Endothelial cell (in vitro differentiated cells): ENCODE data around the gene MAD1L1. TPM values are rescaled to one million over a fixed set of nuclear protein-coding genes. Genes with fewer than 3 reads are reported as not detected.

Experiments used
- DNase-seq: peaks from one replicate; pipeline ENCODE4 v3.0.0; 2021; ENCODE audit warnings: low spot score
- H3K27ac Mint-ChIP-seq: one replicate; pipeline ENCODE4 v1.8.0; 2021; ENCODE audit warnings: mixed read lengths, inconsistent platforms; ENCODE audit not compliant: unreplicated experiment
- H3K27me3 Mint-ChIP-seq: one replicate; pipeline ENCODE4 v1.8.0; 2021; ENCODE audit warnings: mild to moderate bottlenecking, moderate library complexity, mixed read lengths, inconsistent platforms; ENCODE audit not compliant: unreplicated experiment
- H3K36me3 Mint-ChIP-seq: one replicate; pipeline ENCODE4 v1.8.0; 2021; ENCODE audit warnings: mild to moderate bottlenecking, low read depth, mixed read lengths, inconsistent platforms; ENCODE audit not compliant: unreplicated experiment
- H3K4me1 Mint-ChIP-seq: one replicate; pipeline ENCODE4 v1.8.0; 2021; ENCODE audit warnings: mild to moderate bottlenecking, mixed read lengths, inconsistent platforms; ENCODE audit not compliant: unreplicated experiment
- H3K4me3 Mint-ChIP-seq: one replicate; pipeline ENCODE4 v1.8.0; 2021; ENCODE audit warnings: mild to moderate bottlenecking, mixed read lengths, inconsistent platforms; ENCODE audit not compliant: unreplicated experiment
- H3K9me3 Mint-ChIP-seq: one replicate; pipeline ENCODE4 v1.8.0; 2021; ENCODE audit warnings: mixed read lengths, inconsistent platforms; ENCODE audit not compliant: unreplicated experiment
- CTCF ChIP-seq: fragments of 200-600 bp; sonication (generic); IDR thresholded peaks from one replicate; pipeline ENCODE4 v1.5.0; 2021; ENCODE audit warnings: antibody characterized with exemption; ENCODE audit not compliant: unreplicated experiment
- total RNA-seq: library from RNA; stranded (reverse); fragmentation: NEBNext Ultra II Directional; extraction: Animal tissue kit (Norgen Biotek cat#: 25700); gene quantifications from one replicate; pipeline ENCODE4 v1.2.1, GENCODE V29; 2021; ENCODE audit not compliant: unreplicated experiment

MAD1L1 gene
- total RNA-seq, 1 donor from 2014 or later: 43.3 TPM

GRCh38 chr7:1965579-1966294 is 267.0 kb downstream of the MAD1L1 start:
- Mint-ChIP-seq H3K27ac (no peak overlapping the region), H3K36me3 (peaks cover 28% of the 10 kb centered on the region), H3K4me1 (peaks cover 7% of the 10 kb centered on the region)

GRCh38 chr7:1964913-1965578 is 267.7 kb downstream of the MAD1L1 start:
- Mint-ChIP-seq H3K4me1 (peaks cover 7% of the 10 kb centered on the region), H3K9me3 (no peaks in the 10 kb centered on the region), H3K4me3 (no peak overlapping the region), H3K27ac (no peak overlapping the region), H3K36me3 (peaks cover 28% of the 10 kb centered on the region), H3K27me3 (peaks cover 5% of the 10 kb centered on the region)
- DNase-seq: no peak
- no peak for TF ChIP-seq CTCF

More at GRCh38 chr7:1965579-1966294, 267.0 kb downstream of the MAD1L1 start:
- Mint-ChIP-seq H3K4me3 (no peak overlapping the region), H3K9me3 (no peaks in the 10 kb centered on the region), H3K27me3 (peaks cover 5% of the 10 kb centered on the region)
- no peak for DNase-seq
- no peak for TF ChIP-seq CTCF

- peak overlapping the region; percentile 57 for H3K27ac Mint-ChIP-seq
- no peak for DNase-seq
- peaks cover 6% of the 10 kb centered on the region for H3K27me3 Mint-ChIP-seq
- peaks cover 28% of the 10 kb centered on the region for H3K36me3 Mint-ChIP-seq
- no peaks in the 10 kb centered on the region for H3K9me3 Mint-ChIP-seq
- H3K4me1 Mint-ChIP-seq: peaks cover 7% of the 10 kb centered on the region
- no peak overlapping the region for H3K4me3 Mint-ChIP-seq
- no peak for TF ChIP-seq CTCF
Measured at GRCh38 chr7:1964211-1964912, 268.4 kb downstream of the MAD1L1 start.

- no peak for DNase-seq
- Mint-ChIP-seq H3K27me3 (peaks cover 6% of the 10 kb centered on the region), H3K27ac (no peak overlapping the region), H3K4me3 (no peak overlapping the region), H3K9me3 (no peaks in the 10 kb centered on the region), H3K36me3 (peaks cover 28% of the 10 kb centered on the region), H3K4me1 (peaks cover 7% of the 10 kb centered on the region)
- TF ChIP-seq CTCF: no peak
Measured at GRCh38 chr7:1963575-1963974, 269.2 kb downstream of the MAD1L1 start.
